Cardiac fibroblast (primary cell): ENCODE data around the gene GMCL1.
"Not testable (repeated sequence)": the region's sequence is repeated elsewhere in the genome, so short reads cannot be mapped to it uniquely, and the experiment has no call there.

Experiments used
- DNase-seq, 2 donors: peaks; one replicate each; pipeline versions ENCODE4 v3.0.0 to v3.0.0-alpha.2; 2010; ENCODE audit warnings: low read depth in 2 of 2
- H3K4me3 ChIP-seq, 2 donors: replicated peaks in 1 of 2; 1 replicate in 1 of 2; 2 replicates in 1 of 2; pipeline ENCODE4 v1.5.1; 2011; ENCODE audit warnings: low read depth in 2 of 2, low read length in 2 of 2, mild to moderate bottlenecking in 2 of 2, moderate library complexity in 1 of 2
- TF ChIP-seq, protein P1 (sequence below): IDR thresholded peaks from one replicate; pipeline ENCODE4 v1.5.1; 2011; ENCODE audit warnings: low read depth, mild to moderate bottlenecking, low read length, inconsistent platforms

The GMCL1 gene

DNA sequence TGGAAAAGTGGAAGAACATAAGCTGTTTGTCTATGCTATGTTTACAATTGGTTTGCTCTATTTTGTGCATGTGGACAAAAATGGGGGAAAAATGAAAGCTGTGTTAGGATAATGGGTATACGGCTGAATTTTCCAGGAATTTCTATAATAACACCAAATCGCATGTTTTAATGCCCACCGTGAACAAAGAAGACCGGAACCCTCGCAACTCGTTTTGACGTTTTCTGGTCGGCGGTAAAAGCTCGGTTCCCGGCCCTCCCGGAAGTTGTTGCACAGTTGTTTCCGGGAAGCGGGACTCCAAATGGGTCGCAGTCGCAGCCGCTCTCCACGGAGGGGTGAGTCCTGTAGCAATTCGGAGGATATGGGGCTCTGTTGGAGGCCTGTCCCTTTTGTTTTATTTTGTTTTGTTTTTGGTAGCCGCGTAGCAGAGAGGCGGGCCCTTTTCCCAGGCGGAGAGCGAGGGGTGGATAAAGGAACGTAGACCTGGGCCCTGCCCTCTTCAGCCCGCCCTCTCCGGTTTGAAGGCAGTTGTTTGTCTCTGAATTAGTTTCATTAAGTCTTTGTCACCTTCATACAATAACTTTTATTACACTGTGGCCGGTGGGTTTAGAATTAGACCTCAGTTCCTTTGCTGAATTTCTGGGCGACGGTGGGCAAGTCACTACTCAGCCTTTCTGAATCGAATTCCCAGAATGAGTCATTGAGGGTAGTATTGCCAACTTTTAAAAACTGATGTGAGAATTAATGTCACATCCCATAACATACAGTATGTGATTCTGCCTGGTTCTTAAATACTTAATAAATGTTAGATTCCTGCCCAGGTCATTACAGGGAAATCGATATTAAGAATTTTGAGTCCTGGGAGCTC lies 64.5 kb downstream of the GMCL1 start, which contains the start of gene SNRNP27:
SNRNP27 (plus strand) TSS at position 273 of the 868 bp plus-strand sequence; CDS start at position 302, 29 bp downstream.
- peak within 1 kb of the TSS; percentile 71 to 74 for H3K4me3 ChIP-seq
- TF ChIP-seq, protein P1, sequence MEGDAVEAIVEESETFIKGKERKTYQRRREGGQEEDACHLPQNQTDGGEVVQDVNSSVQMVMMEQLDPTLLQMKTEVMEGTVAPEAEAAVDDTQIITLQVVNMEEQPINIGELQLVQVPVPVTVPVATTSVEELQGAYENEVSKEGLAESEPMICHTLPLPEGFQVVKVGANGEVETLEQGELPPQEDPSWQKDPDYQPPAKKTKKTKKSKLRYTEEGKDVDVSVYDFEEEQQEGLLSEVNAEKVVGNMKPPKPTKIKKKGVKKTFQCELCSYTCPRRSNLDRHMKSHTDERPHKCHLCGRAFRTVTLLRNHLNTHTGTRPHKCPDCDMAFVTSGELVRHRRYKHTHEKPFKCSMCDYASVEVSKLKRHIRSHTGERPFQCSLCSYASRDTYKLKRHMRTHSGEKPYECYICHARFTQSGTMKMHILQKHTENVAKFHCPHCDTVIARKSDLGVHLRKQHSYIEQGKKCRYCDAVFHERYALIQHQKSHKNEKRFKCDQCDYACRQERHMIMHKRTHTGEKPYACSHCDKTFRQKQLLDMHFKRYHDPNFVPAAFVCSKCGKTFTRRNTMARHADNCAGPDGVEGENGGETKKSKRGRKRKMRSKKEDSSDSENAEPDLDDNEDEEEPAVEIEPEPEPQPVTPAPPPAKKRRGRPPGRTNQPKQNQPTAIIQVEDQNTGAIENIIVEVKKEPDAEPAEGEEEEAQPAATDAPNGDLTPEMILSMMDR, result no peak

DNA sequence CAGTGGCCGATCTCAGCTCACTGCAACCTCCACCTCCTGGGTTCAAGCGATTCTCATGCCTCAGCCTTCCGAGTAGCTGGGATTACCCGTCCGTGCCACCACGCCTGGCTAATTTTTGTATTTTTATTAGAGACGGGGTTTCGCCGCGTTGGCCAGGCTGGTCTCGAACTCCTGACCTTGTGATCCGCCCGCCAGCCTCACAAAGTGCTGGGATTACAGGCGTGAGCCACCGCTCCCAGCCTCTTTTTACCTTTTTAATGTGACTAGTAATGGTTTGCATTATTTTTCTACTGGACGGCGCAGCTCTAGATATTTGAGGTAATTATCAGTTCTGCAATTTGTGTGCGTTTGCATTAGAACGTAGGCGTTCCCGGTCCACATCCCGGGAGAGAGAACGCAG lies 65.3 kb downstream of the GMCL1 start:
- H3K4me3 ChIP-seq, result peak overlapping the region; percentile 71 to 74
- DNase-seq, result not testable (repeated sequence)

More for the DNA sequence above, 64.5 kb downstream of the GMCL1 start, which contains the start of gene SNRNP27:
- peak; percentile 88 to 89 for DNase-seq

DNA sequence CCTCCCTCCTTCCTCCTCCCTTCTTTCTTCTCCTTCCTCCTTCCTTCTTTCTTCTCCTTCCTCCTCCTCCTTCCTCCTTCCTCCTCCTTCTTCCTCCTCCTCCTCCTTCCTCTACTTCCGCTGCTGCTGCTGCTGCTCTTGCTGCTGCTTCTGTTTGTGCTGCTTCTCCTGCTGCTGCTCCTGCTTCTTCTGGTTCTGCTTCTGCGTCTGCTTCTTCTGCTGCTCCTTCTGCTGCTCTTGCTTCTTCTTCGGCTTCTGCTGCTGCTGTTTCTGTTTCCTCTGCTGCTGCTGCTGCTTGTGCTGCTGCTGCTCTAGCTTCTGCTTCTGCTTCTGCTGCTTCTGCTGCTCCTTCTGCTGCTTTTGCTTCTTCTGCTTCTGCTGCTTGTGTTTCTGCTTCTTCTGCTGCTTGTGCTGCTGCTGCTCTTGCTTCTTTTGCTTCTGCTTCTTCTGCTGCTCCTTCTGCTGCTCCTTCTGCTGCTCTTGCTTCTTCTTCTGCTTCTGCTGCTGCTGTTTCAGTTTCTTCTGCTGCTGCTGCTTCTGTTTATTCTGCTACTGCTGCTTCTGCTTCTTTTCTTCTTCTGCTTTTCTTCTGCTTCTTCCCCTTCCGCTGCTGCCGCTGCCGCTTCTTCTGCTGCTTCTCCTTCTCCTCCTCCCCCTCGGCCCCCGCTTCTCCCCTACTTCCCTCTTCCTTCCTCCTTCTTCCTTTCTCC lies 72.9 kb downstream of the GMCL1 start:
- H3K4me3 ChIP-seq, result no peak overlapping the region
- DNase-seq, result no peak
- TF ChIP-seq, protein P1, result no peak

DNA sequence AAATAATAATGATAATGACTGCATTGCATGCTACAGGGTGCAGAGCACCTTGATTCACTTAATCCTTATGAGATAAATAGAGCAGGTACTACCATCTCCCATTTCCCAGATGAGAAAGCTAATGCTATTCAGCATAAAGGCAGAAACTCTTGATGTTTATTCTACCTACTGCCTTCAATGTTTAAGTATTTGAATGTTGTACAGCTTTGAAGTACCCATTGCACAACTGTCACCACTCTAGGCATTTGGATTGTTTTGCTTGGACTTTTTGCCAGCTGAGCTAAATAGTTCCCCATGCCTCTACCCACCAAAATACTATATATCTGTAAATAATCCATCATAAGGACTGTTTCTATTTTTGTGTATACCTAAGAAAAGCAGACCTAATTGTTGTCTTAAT lies 77.8 kb downstream of the GMCL1 start:
- no peak overlapping the region for H3K4me3 ChIP-seq
- no peak for DNase-seq
- TF ChIP-seq, protein P1, result no peak

DNA sequence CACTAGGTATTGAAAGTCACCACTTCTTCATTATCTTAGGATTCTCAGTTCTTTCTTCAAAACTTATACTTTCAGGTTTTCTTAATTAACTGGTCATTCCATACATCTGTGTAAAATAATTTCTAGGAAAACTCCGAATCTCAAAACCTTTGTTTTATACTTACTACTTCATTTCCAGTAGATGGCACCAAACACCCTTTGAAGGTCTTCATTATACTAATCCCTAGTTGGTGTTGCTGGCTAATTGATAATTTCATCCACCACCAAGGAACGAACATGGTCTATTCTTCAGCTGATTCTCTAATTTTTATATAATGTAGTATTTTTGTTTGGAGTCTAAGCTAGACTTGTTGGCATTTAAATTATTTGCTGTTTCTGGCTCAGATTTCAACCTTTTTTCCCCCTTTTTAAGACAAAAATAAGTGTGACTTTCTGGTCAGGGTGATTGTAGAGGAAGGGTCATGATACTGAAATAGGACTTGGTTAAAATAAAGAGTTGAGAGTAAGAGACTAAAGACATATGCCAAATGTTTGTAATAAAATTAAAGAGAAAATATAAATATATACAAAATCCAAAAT lies 82.6 kb downstream of the GMCL1 start:
- peak; percentile 70 to 78 for DNase-seq
- H3K4me3 ChIP-seq, result no peak overlapping the region
- TF ChIP-seq, protein P1, result peak; percentile 42

DNA sequence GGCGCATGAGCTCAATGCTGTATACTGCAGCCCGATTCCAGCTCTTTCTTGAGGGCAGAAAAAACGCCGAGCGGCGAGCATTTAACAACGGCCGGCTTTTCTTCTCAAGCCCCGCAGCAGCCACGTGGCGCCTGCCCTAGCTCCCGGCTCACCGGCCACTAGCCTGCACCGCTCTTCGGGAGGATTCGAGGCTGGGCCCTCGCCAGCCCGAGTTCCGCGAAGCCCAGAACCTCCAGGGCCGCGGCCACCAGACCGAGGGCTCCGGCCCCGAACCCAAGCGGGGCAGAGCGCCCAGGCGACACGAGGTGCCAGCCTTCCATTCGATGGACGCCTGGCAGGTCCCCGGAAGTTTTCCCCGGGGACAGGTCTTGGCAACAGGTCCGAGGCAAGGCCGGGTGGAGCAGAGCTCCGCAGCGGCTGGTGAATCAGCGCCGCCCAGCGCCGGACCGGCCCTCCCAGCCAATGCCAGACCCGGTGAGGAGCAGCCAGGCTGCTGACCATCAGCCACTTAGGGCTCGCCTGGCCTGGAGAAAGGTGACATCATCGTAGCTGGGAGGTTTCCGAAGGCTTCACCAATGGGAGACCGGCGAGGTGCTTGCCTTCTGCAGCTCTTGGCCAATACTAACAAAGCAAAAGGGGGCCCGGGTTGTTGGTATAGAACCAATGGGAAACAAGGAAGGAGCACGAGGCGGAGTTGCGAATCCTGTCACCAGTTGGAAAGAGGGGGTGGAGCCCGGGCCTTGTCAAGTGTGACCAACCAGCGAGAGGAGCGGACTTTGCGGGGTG lies 84.9 kb downstream of the GMCL1 start:
- DNase-seq, result peak; percentile 100
- peak overlapping the region; percentile 66 to 77 for H3K4me3 ChIP-seq

More for the DNA sequence above, 84.9 kb downstream of the GMCL1 start:
- TF ChIP-seq, protein P1, result no peak
